Testis (tissue), 3 donors: ENCODE data around the gene NAT14. TPM values are rescaled to one million over a fixed set of nuclear protein-coding genes. Genes with fewer than 3 reads are reported as not detected.

Source experiments
- DNase-seq: peaks from one replicate; pipeline ENCODE4 v3.0.0-alpha.2; 2019
- H3K27ac ChIP-seq, 2 donors: fragments of 200-600 bp; sonication (generic); one replicate each; pipeline ENCODE4 v1.5.1; 2019
- H3K27me3 ChIP-seq: fragments of 200-600 bp; sonication (generic); one replicate; pipeline ENCODE4 v1.5.1; 2019
- H3K36me3 ChIP-seq: fragments of 200-600 bp; sonication (generic); one replicate; pipeline ENCODE4 v1.5.1; 2017; ENCODE audit warnings: low read depth; ENCODE audit errors: missing control alignments
- H3K4me1 ChIP-seq: fragments of 200-600 bp; sonication (generic); one replicate; pipeline ENCODE4 v1.5.1; 2019
- H3K4me3 ChIP-seq, 2 donors: fragments of 200-600 bp; sonication (generic); one replicate each; pipeline ENCODE4 v1.5.1; 2017 to 2019
- H3K9me3 ChIP-seq: fragments of 200-600 bp; sonication (generic); one replicate; pipeline ENCODE4 v1.5.1; 2017
- CTCF ChIP-seq, 3 experiments: fragments of 450-650 bp in 2 of 3; fragments of 200-600 bp in 1 of 3; sonication (generic) in 1 of 3; IDR thresholded peaks; one replicate each; pipeline ENCODE4 v1.5.1; 2016 to 2019; ENCODE audit warnings: antibody characterized with exemption in 3 of 3, mild to moderate bottlenecking in 2 of 3, moderate library complexity in 1 of 3
- POLR2A ChIP-seq: fragments of 450-650 bp; IDR thresholded peaks from one replicate; pipeline ENCODE4 v1.6.1; 2017; ENCODE audit warnings: antibody characterized with exemption, mild to moderate bottlenecking, moderate library complexity
- WGBS, 2 donors: methylation state at CpG; one replicate each; pipeline ENCODE4 v1.1.5; 2018; 5-methylcytosine and 5-hydroxymethylcytosine counted together
- intact Hi-C: fragments of 100-400 bp; cut with DNase I; formaldehyde crosslinking; loops from one replicate; pipeline ENCODE4 v1.15.1; 2023; ENCODE audit warnings: low total_unique reads
- polyA plus RNA-seq: library from polyadenylated mRNA; stranded (reverse); fragments of 350-450 nt; fragmentation: Illumina TruSeq; extraction: RNeasy Lipid Tissue Mini Kit (QIAGEN cat#74804); gene quantifications from one replicate; pipeline ENCODE4 v1.2.3, GENCODE V29; 2014; ENCODE audit warnings: low read depth, low replicate concordance; ENCODE audit not compliant: insufficient read depth
- total RNA-seq, 2 donors: library from RNA; depleted of rRNA; stranded (reverse); fragments of >200 nt; gene quantifications; one replicate each; pipeline ENCODE4 v1.2.3, GENCODE V29; 2016

NAT14 gene
- total and polyA plus RNA-seq, 3 donors from 2014 or later, result 12.0 to 17.3 (median 16.0) TPM

GRCh38 chr19:55520691-55521292 lies 35.8 kb downstream of the NAT14 start:
- no peak for TF ChIP-seq CTCF (IDR thresholded peaks at IDR 0.05)
- TF ChIP-seq POLR2A, result no peak
- 65 to 77% methylated on average over 12 to 14 of the region's 14 CpGs for WGBS, 2 donors
- peaks cover 11% of the 10 kb centered on the region for H3K4me1 ChIP-seq
- DNase-seq, result no peak
- no peaks in the 10 kb centered on the region for H3K9me3 ChIP-seq
- intact Hi-C loops, result no loop called here
- H3K27me3 ChIP-seq, result no peaks in the 10 kb centered on the region
- no peaks in the 10 kb centered on the region for H3K36me3 ChIP-seq
- no peak overlapping the region for H3K4me3 ChIP-seq
- H3K27ac ChIP-seq, result no peak overlapping the region

- WGBS, 2 donors, result 29% methylated on average over 20 to 29 of the region's 29 CpGs
- no peak for DNase-seq
- intact Hi-C loops, result no loop called here
Observed at GRCh38 chr19:55525289-55526101, 40.5 kb downstream of the NAT14 start.

DNA sequence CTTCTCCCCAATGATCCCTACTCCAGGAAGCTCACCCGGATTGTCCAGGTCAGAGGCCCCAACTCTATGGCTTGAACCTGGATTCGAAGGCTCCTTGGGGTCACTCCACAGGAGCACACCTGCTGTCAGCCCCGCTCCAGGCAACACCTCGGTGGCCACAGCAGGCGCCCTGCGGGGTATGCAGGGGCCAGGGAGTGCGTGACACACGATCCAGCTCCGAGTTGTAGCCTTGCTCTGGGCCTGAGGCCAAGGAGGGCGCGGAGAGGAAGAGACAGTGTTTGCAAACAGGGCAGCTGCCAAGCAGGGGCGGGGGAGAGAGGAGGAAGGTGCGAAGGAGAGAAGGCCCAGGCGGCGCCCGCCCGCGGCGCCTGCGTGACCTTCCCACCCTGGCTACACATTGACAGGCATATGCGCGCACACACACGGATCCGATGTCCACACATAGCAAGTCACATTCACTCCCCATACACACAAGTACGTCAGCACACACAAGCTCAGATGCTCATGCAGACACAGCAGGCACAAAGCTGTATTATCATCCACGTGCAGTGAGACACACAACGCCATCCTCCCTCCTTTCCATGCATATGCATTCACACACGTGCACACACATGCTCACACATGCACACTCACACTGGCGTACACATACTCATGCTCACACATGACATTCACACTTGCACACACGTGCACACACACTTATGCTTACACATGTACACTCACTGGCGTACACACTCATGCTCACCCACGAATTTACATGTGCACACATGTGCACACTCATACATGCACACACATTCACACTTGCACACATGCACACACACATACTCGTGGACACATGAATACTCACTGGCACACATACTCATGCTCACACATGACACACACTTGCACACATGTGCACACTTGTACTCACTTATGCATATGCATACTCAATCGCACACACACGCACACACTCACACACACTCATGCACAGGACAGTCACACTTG lies 41.5 kb downstream of the NAT14 start:
- no peaks in the 10 kb centered on the region for H3K36me3 ChIP-seq
- H3K4me3 ChIP-seq, result no peak overlapping the region
- peak; percentile 87 for DNase-seq
- no peaks in the 10 kb centered on the region for H3K9me3 ChIP-seq
- no peak overlapping the region for H3K27ac ChIP-seq
- intact Hi-C loops, result no loop called here
- H3K27me3 ChIP-seq, result no peaks in the 10 kb centered on the region
- no peak for TF ChIP-seq CTCF (IDR thresholded peaks at IDR 0.05)
- no peak for TF ChIP-seq POLR2A
- 20% methylated on average over 20 to 33 of the region's 35 CpGs for WGBS, 2 donors
- peaks cover 5% of the 10 kb centered on the region for H3K4me1 ChIP-seq

More at GRCh38 chr19:55525289-55526101, 40.5 kb downstream of the NAT14 start:
- no peak overlapping the region for H3K4me3 ChIP-seq
- H3K36me3 ChIP-seq, result no peaks in the 10 kb centered on the region
- no peak for TF ChIP-seq CTCF (IDR thresholded peaks at IDR 0.05)
- TF ChIP-seq POLR2A, result no peak
- H3K27me3 ChIP-seq, result no peaks in the 10 kb centered on the region
- H3K27ac ChIP-seq, result no peak overlapping the region
- H3K4me1 ChIP-seq, result peaks cover 10% of the 10 kb centered on the region
- no peaks in the 10 kb centered on the region for H3K9me3 ChIP-seq

DNA sequence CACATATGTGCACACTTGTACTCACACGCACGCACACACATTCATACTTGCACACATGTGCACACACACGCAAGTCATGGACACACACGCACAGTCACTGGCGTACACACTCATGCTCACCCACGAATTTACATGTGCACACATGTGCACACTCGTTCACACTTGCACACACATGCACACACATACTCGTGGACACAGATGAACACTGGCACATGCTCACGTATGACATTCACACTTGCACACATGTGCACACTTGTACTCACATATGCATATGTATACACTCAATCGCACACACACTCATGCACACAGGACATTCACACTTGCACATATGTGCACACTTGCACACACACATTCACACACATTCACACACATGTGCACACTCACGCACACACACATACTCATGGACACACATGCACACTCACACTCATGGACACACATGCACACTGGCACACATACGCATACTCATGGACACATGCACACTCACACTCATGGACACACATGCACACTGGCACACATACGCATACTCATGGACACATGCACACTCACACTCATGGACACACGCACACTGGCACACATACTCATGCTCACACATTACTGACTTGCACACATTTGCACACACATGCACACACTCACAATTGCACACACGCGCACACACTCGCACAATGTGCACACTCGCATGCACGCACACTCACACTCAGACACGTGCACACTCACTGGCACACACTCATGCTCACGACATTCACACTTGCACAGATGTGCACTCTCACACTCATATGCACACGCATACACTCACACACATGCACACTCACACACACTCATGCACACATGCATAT lies 42.4 kb downstream of the NAT14 start:
- no peak for TF ChIP-seq POLR2A
- TF ChIP-seq CTCF (IDR thresholded peaks at IDR 0.05), result no peak
- Histone ChIP-seq H3K4me3 (no peak overlapping the region), H3K27ac (no peak overlapping the region), H3K4me1 (peaks cover 2% of the 10 kb centered on the region), H3K36me3 (no peaks in the 10 kb centered on the region), H3K9me3 (no peaks in the 10 kb centered on the region), H3K27me3 (no peaks in the 10 kb centered on the region)
- intact Hi-C loops, result no loop called here
- 62 to 69% methylated on average over 22 of the region's 22 CpGs for WGBS, 2 donors
- DNase-seq, result no peak
